ENCODE data around the gene TMPO. TPM values are rescaled to one million over a fixed set of nuclear protein-coding genes. Genes with fewer than 3 reads are reported as not detected.

Gene TMPO
- polyA plus RNA-seq, 1 donor from 2014 or later: 143 TPM

DNA sequence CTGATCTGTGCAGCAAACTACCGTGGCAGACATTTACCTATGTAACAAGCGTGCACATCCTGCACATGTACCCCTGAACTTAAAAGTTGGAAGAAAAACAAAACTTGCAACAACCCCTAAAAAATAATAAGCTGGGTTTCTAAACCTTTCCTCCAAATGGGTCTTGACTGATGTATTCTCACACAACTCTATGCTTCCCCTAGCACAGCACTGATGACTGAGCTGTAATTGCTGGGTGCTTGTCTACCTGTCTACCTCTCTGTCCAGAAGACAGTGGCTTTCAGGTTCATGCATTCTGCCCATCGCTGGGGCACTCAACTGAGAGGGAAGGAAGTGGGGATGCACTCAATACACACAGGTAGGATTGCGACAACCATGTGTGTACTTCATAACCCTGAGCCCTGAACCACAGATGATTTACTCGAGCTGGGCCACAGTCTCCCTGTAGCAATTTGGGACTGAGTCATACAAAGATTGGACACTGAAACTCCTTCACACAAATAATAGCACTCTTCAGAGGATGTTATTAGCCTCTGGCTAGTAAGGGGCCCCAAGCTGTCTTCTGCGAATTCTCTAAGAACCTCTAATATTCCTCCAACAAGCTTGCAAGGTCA lies 44.8 kb upstream of the TMPO start:
- H3K4me3 ChIP-seq (ENCODE audit: low read length): no peak overlapping the region

DNA sequence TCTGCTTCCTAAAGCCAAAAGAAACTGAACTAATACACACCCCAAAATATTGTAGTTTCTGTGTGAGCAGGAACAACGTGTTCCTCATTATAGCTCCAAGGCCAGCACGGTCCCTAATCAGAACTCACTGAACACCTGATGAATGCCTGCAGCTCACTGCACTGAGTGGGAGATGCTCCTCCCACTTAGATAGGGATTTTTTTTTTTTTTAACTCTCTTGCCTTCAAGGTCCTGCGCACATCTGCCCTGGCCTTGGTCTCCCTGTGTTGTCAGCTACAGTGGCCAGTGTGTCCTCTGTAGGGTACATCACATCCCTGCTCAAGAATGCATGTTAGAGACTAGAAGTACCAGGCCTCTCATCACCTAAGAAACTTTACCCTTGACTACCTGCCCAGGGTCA lies 44.3 kb upstream of the TMPO start:
- Histone ChIP-seq H3K9me3 (ENCODE audit: low read length) (no peaks in the 10 kb centered on the region), H3K36me3 (ENCODE audit: insufficient read depth, low read length) (no peaks in the 10 kb centered on the region), H4K20me1 (ENCODE audit: insufficient read depth) (no peaks in the 10 kb centered on the region), H3K4me3 (ENCODE audit: low read length) (no peak overlapping the region), H3K9me2 (ENCODE audit: insufficient read depth, low read length) (no peaks in the 10 kb centered on the region), H3K27ac (ENCODE audit: low read length) (no peak overlapping the region), H3K4me2 (ENCODE audit: low read length) (no peak overlapping the region), H3K79me2 (replicated peaks; ENCODE audit: insufficient read depth, low read length) (no peaks in the 10 kb centered on the region), H2AFZ (ENCODE audit: low read depth, low read length) (no peak overlapping the region), H3F3A (ENCODE audit: insufficient read depth, low read length, poor library complexity, severe bottlenecking) (no peaks in the 10 kb centered on the region), H3K9ac (ENCODE audit: low read length) (no peak overlapping the region), H3K27me3 (ENCODE audit: insufficient read depth, low read depth, low read length) (no peaks in the 10 kb centered on the region)
- TF ChIP-seq, protein P1, sequence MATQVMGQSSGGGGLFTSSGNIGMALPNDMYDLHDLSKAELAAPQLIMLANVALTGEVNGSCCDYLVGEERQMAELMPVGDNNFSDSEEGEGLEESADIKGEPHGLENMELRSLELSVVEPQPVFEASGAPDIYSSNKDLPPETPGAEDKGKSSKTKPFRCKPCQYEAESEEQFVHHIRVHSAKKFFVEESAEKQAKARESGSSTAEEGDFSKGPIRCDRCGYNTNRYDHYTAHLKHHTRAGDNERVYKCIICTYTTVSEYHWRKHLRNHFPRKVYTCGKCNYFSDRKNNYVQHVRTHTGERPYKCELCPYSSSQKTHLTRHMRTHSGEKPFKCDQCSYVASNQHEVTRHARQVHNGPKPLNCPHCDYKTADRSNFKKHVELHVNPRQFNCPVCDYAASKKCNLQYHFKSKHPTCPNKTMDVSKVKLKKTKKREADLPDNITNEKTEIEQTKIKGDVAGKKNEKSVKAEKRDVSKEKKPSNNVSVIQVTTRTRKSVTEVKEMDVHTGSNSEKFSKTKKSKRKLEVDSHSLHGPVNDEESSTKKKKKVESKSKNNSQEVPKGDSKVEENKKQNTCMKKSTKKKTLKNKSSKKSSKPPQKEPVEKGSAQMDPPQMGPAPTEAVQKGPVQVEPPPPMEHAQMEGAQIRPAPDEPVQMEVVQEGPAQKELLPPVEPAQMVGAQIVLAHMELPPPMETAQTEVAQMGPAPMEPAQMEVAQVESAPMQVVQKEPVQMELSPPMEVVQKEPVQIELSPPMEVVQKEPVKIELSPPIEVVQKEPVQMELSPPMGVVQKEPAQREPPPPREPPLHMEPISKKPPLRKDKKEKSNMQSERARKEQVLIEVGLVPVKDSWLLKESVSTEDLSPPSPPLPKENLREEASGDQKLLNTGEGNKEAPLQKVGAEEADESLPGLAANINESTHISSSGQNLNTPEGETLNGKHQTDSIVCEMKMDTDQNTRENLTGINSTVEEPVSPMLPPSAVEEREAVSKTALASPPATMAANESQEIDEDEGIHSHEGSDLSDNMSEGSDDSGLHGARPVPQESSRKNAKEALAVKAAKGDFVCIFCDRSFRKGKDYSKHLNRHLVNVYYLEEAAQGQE (IDR thresholded peaks at IDR 0.05; ENCODE audit: borderline replicate concordance): no peak
- TF ChIP-seq, protein P2, sequence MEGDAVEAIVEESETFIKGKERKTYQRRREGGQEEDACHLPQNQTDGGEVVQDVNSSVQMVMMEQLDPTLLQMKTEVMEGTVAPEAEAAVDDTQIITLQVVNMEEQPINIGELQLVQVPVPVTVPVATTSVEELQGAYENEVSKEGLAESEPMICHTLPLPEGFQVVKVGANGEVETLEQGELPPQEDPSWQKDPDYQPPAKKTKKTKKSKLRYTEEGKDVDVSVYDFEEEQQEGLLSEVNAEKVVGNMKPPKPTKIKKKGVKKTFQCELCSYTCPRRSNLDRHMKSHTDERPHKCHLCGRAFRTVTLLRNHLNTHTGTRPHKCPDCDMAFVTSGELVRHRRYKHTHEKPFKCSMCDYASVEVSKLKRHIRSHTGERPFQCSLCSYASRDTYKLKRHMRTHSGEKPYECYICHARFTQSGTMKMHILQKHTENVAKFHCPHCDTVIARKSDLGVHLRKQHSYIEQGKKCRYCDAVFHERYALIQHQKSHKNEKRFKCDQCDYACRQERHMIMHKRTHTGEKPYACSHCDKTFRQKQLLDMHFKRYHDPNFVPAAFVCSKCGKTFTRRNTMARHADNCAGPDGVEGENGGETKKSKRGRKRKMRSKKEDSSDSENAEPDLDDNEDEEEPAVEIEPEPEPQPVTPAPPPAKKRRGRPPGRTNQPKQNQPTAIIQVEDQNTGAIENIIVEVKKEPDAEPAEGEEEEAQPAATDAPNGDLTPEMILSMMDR (IDR thresholded peaks at IDR 0.05; ENCODE audit: poor library complexity, severe bottlenecking): no peak
- TF ChIP-seq EP300 (conservative IDR thresholded peaks at IDR 0.05; ENCODE audit: poor library complexity, severe bottlenecking): no peak
- no peak for TF ChIP-seq MXI1 (conservative IDR thresholded peaks at IDR 0.05; ENCODE audit: poor library complexity, severe bottlenecking)
- TF ChIP-seq SMC3 (conservative IDR thresholded peaks at IDR 0.05; ENCODE audit: poor library complexity): no peak
- TF ChIP-seq EZH2 (IDR thresholded peaks at IDR 0.05; ENCODE audit: borderline replicate concordance, insufficient read depth, low read length, poor library complexity, severe bottlenecking): no peak
- TF ChIP-seq TAF1 (IDR thresholded peaks at IDR 0.05; ENCODE audit: low read depth): no peak
- TF ChIP-seq POLR2AphosphoS5 (IDR thresholded peaks at IDR 0.05): no peak
- TF ChIP-seq RAD21 (conservative IDR thresholded peaks at IDR 0.05): no peak

More for the DNA sequence above, 44.8 kb upstream of the TMPO start:
- H3F3A ChIP-seq (ENCODE audit: insufficient read depth, low read length, poor library complexity, severe bottlenecking): no peaks in the 10 kb centered on the region
- no peaks in the 10 kb centered on the region for H3K79me2 ChIP-seq (replicated peaks; ENCODE audit: insufficient read depth, low read length)
- H3K9ac ChIP-seq (ENCODE audit: low read length): no peak overlapping the region
- H3K27ac ChIP-seq (ENCODE audit: low read length): no peak overlapping the region
- TF ChIP-seq SMC3 (conservative IDR thresholded peaks at IDR 0.05; ENCODE audit: poor library complexity): no peak
- TF ChIP-seq, protein P1 (IDR thresholded peaks at IDR 0.05; ENCODE audit: borderline replicate concordance): no peak
- no peak for TF ChIP-seq POLR2AphosphoS5 (IDR thresholded peaks at IDR 0.05)
- TF ChIP-seq RAD21 (conservative IDR thresholded peaks at IDR 0.05): no peak
- TF ChIP-seq EP300 (conservative IDR thresholded peaks at IDR 0.05; ENCODE audit: poor library complexity, severe bottlenecking): no peak
- TF ChIP-seq TAF1 (IDR thresholded peaks at IDR 0.05; ENCODE audit: low read depth): no peak
- TF ChIP-seq EZH2 (IDR thresholded peaks at IDR 0.05; ENCODE audit: borderline replicate concordance, insufficient read depth, low read length, poor library complexity, severe bottlenecking): no peak
- no peak for TF ChIP-seq MXI1 (conservative IDR thresholded peaks at IDR 0.05; ENCODE audit: poor library complexity, severe bottlenecking)
- TF ChIP-seq, protein P2 (IDR thresholded peaks at IDR 0.05; ENCODE audit: poor library complexity, severe bottlenecking): no peak
- H4K20me1 ChIP-seq (ENCODE audit: insufficient read depth): no peaks in the 10 kb centered on the region
- no peak overlapping the region for H3K4me2 ChIP-seq (ENCODE audit: low read length)
- H2AFZ ChIP-seq (ENCODE audit: low read depth, low read length): no peak overlapping the region
- H3K27me3 ChIP-seq (ENCODE audit: insufficient read depth, low read depth, low read length): no peaks in the 10 kb centered on the region
- H3K9me3 ChIP-seq (ENCODE audit: low read length): no peaks in the 10 kb centered on the region
- H3K36me3 ChIP-seq (ENCODE audit: insufficient read depth, low read length): no peaks in the 10 kb centered on the region
- no peaks in the 10 kb centered on the region for H3K9me2 ChIP-seq (ENCODE audit: insufficient read depth, low read length)

Data from neural cell (in vitro differentiated cells).